Medulla oblongata (tissue), 1 donor: Measurements from ENCODE around the gene GSC2.
"Not testable (repeated sequence)": the region's sequence is repeated elsewhere in the genome, so short reads cannot be mapped to it uniquely, and the experiment has no call there.

Experiments used
- DNase-seq: peaks from one replicate; pipeline ENCODE4 v3.0.0-alpha.2; 2015; ENCODE audit errors: extremely low spot score

GSC2 gene

DNA sequence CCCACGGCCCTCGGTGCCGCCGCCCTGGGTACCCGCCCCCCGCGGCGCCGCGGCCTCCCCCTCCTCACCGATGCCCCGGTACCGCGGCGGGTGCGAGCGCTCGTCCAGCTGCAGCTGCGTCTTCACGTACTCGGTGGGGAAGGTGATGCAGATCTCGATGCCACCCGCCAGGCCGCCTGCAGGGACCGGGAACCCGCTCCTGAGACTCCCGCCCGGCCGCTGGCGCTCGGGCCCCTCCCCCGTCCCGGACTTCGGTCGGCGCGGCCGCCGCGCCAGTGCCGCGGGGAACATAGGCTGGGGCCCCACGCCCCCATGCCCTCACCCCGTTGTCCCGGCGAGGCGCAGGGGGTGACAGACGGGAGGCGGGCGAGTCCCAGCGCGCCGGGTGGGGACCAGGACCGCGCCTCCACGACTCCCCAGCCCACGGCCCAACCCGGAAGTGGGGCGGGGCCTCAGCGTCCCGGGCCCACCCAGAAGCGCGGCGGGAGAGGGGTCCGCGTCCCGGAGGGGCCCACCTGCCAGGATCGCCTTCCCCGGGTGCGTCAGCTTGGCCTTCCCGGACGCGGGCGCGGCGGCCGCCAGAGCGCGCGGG lies 28.1 kb upstream of the GSC2 start:
- DNase-seq = peak; percentile 41

DNA sequence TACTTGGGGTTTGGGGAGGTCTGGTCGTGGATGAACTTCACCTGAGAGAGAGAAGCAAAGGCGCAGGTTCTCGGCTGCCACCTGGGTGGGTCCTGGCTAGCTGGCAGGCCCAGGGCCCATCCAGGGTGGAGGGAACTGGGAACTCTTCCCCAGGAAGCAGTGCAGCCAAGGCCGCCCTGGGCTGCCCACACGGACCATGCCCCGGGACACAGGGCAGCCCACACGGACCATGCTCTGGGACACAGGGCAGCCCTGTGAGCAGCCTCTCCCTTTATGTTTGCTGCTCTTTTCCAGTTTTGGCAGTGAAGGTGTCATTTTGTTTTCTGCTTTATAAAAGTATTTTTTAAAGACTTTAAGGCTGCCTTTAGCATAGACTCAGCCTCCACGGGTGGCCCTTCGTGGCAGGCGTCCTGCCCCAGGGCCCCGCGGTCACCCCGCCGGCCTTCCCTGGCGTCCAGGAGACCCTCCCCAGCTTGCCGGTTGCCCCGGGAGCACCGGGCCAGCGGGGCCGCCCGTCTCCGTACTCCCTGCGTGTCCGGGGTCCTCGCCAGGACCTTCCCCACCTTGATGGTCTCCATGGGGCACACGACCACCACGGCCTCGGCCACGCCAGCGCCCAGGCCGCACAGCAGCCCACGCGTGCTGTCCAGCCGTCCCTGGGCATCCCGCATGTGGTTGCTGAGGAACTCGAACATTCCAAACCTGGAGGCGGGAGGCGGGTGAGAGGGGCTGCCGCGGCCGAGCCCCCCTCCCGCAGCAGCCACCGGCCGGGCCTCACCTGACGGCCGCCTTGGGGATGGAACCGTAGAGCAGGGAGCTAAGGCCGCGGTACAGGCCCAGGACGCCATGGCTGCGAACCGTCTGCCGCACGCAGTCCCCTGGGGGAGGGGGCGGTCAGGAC lies 27.3 kb upstream of the GSC2 start:
- no peak for DNase-seq

DNA sequence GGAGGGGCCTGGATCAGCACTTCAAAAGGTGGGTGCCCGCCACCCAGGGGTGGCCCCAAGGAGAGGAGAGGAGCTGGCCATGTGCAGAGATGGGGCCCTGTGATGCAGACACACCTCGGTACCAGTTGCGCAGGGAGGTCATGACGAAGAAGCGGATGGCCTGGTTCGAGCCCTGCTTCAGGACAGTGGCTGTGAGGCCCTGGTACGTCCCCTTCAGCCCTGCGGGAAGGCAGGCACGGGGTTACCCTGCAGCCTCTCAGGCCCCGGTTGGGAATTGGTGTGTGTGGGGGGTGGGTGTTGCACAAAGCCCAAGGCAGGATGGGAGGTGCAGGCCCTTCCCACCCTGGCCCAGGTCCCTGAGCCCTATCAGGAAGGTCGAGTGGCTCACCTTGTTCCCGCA lies 26.6 kb upstream of the GSC2 start:
- DNase-seq = no peak

DNA sequence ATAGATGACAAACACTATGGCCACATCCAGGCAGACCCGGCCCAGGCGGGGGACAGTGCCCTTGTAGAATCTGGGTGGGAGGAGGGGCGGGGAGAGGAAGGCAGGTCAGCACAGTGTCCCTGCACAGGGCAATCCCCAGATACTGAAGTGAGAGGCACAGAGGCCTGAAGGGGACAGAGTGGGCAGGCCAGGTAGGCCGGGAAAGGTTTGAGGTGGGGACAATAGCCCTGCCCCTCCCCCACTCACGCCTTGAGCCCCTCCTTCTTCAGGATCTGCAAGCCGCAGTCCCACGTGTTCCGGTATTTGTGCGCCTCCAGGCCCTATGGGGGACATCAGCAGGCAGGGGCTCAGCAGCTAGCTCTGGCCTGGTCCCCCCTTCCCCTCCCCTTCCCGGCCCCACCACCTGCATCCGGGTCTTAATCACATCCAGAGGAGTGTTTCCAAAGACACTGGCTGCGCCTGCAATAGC lies 26.1 kb upstream of the GSC2 start:
- no peak for DNase-seq

DNA sequence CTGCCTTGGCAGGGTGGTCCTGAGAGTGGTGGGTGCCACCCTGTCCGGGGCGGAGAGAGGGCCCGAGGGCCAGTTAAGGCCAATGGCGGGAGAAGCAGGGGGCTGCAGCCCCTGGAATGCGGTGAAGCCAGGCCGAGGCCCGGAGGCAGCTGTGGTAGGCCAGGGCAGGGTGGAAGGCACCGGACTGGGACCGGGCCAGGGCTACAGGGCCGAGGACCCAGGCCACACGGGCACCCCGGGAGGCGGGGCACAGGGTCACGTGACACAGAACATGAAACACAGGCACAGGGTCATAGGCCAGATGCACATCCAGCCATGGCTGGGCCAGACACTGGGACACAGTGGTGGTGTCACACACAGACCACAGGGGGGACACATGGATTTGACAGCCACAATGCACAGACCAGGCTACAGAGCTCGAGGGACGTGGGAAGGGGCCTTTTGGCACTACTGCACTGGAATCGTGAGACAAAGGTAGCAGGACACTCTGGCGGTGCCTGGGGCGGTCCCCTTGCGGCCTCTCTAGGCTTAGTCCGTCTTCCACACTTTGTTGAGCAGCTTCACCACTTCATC lies 25.6 kb upstream of the GSC2 start:
- no peak for DNase-seq

DNA sequence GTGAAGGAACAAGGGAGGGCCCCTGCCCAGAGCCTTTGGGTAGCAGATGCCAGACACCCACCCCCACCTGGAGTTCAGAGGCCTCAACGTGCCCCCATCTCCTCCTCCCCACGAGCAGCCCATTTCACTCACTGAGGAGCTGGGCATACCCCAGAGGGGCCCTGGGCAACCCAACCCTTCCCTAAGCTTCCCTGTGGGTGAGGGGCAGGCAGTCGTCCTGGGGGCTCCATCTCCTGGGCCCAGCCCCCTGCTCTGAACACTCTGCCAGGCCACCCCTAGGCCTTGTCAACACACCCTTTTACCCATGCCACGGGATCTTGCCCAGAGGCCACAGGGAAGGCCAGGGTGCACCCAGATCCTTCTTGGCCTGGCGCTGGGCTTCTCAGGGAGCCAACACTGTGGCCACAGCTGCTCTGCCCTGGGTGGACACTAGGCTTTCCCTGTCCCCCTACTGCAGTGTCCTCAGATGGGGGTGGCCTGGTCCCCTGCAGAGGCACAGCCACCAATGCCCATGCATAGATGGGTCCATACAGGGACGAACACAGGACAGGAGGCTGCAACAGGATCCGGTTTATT lies 25.0 kb upstream of the GSC2 start:
- DNase-seq = no peak

DNA sequence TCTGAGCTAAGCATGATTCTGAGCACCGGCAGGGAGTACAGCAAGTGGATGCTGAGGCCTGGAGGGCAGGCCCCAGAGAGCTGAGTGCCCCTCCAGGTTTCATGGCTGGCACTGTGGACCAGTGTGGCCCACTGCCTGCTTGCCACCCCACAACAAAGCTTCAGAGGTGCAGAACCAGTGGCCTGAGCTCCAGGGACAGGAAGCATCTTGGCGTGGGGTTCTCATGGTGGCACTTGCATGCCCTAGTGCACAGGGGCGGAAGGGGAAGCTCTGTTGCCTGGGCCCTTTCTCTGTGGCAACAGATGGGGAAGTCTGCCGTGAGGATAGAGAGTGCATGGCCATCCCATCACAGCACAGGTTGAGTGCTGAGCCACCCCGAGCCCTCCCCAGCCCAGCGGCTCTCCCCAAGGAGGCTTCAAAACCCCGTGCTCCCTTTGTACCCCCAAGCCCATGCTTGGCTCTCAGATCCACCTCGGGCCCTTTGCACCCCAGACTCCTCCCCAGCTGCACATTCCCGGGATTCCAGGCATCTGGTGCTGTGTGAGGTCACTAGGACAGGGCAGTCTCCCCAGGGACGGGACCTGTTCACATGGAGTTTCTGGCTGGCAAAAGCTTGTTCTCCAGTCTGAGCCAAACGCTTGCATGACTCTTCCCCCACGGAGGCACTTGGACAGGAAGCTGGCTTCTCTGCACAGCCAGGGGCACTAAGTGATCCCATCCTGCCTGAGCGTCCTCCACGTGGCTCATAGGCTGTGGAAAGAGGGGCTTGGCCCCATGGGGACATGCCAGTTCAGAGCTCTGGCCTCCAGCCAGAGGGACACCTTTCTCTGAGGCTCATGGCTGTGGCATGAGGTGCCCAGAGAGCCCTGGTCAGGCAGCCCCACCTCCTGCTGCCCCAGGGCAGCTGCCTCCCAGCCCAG lies 24.3 kb upstream of the GSC2 start:
- DNase-seq = peak; percentile 24

DNA sequence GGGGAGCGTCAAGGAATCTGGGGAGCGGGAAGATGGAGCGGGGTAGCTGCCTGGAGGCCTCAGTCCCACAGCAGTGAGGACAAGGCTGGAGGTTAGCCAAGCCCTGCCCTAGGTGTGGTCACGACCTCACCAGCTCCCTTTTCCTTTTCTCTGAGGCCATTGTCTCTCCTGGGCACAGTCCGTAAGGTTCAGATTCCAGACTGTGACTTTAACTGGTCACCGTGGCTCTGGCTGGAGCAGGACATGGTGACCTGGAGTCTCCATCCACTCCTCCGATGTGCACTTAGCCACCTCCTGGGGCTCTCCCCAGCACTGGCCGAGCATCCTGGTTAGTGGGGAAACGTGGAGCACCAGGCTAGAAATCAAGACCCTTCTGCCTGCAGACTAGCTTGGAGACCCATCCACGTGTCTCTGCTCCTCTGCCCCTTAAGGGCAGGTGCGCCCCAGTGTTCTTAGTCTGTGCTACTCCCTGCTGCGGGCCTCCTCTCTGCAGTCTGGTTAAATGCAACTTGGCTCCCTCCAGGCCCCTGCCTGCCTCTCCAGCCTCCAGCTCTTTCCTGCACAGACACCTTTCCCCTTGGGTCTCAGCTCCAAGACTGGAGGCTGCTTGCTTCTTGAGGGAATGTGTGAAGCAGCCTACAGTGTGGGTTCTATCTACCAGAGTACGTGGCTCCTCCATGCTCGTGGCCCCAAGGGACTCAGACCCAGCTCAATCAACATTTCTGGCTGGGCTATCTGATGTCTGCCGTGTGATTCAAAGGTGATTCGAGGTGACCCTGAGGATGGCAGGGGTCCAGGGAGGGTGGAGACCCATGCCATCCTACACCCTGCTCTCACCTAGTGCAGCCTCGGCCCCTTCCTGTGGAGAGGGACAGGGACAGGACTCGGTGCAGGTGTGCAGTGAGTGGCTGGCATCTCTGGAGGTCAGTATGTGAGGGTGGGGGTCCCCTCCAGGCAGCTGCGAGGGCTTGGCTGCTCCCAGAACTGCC lies 23.2 kb upstream of the GSC2 start:
- DNase-seq = no peak

DNA sequence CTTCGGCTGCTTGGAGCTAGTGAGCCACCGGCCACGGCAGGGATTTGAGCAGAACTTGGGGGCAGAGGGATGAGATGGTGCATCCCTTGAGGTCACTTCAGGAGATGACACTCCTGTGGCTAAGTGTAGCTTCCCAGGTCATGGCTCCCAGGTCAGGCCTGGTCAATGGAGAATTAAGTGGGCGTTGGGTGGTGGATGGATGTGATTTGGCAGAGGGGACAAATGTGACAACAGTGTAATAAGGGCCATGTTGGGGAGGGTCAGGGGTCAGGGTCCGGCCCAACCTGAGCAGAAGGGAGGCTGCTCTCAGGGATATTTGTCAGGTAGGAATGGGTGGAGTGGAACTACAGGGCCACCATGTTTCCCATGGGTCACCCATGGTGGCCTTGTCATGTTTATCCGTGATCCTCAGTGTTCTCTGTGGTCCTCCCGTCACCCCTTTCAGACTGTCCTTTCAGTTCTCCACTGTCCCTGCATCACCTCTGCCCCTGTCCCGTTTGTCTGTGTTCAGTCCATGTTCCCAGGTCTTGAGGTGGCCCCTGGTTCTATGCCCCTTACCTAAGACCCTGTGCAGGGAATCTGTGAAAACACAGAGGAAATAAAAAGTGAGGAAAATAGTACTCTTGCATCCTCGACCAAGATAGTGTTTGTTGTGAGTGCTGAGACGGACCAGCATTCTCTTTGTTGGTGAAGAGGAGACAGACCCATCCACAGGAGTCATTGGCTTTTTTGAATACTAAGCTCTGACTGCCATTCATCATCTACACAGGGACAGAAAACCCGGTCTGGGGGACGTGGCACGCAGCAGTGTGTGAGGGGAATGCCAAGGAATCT lies 22.3 kb upstream of the GSC2 start:
- DNase-seq = no peak

DNA sequence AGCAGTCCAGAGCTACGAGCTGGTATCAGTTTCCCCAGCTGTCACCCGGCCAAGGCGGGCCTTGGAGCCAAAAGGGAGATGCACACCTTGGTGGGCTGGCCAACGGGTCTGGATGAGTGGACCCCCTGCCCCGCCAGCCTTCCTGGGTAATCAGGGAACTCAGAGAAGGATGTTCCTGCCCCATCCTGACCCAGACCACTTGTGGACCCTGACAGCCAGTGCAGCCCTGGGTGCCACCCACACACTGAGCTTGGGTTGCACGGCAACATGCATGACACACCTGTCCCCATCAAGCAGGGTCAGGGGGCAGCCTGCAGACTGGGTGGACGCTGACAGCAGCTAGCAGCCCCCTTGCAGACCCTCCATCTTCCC lies 19.8 kb upstream of the GSC2 start:
- no peak for DNase-seq

DNA sequence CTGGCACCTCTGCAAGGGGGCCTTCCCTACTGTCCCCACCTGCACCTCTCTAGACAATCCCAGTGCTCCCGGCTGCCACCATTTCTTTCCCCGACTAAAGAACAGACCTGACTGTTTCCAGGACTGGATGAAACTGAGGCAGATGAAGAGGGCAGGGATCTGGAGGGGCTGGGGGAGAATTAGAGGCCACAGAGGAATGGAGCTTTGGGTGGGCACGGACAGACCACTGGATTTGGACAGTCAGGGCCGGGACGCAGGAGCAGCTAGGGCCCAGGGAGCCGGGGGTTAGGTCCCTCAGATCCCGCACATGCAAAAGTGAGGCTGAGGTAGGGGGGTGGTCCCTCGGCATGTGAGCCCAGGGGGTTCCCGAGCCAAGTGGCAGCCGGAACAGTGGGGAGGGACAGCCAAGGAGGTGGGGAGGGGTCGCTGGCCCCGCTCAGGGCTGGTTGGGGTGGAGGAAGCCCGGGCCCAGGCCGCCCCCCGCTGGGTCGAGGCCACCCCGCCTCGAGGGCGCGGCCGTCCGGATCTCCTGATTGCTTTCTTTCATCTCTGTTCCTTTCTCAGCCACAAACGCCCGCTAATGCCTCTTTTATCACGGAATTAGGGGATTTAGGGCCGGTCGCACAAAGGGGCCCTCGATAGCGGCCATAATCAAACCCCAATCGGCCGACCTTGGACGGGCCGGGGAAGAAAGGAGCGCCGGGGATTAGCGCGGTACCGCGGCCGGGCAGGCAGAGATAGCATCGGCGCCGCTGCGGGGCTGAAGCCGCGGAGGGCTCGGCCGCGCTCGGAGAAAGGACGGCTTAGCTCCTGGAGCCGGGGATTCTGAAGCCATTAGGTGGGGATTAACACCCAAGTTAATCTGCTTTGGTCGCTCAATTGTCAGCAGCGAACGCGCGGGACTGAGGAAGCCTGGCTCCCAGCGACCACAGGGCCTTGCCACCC lies 19.2 kb upstream of the GSC2 start:
- DNase-seq = no peak

DNA sequence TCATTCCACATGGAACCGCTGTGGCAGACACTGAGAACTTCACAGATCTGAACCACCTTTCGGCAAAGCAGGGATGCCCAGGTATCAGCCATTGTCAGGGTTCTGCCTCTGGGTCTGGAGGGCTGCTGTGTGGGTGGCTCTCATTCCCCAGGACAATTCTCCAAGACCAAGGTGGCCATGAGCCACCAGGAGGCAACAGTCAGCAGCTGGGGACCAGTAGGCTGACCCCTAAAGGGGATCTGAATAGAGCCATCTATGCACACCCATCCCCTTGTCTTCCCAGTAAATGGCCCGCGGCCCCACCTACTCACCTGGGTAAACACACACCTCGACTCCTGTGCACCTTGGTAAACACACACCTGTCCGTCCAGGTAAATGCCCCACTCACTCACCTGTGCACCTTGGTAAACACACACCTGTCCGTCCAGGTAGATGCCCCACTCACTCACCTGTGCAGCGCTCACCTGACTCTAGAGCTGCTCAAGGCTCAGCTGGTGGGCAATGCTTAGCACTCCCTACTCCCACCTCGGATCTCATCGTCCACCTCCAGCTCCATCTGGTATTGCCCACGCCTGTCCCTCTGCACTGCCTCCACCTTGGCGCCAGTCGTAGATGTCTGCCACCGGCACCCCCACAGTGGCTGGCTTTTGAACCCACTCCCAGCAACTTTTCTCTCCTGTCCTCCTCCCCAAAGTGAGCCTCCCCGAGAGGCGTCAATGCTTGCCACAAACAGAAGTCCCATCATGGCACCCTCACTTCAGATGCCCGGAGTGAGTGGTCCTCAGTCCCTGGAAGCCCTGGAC lies 18.2 kb upstream of the GSC2 start:
- DNase-seq = no peak

DNA sequence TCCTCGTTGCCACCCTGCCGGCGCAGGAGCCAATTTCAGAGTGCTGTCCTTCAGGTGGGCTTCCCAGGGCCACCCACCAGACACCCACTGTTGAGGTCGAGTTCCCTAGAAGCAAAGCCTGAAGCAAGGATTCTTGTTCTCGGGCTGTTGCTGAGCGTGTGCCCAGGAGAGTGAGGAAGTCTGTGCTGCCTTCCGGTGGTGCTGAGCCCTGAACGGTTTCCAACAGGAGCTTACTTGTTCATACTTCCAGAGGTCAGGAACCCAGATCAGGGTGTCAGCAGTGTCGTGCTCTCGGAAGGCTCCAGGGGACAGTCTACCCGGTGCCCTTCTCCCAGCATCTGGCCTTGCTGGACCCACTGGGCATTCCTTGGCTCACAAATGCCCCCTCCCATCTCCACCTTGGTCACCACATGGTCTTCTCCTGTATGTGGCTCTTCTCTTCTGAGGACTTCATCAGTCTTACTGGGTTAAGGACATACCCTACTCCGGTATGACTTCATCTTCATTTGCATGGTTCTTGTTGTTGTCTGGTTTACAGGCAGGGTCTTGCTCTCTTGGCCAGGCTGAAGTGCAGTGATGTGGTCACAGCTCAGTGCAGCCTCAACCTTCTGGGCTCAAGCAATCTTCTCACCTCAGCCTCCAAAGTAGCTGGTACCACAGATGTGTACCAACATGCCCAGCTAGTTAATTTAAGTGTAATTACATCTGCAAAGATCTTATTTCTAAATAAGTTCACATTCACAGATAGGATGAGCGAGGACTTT lies 17.2 kb upstream of the GSC2 start:
- DNase-seq = no peak

DNA sequence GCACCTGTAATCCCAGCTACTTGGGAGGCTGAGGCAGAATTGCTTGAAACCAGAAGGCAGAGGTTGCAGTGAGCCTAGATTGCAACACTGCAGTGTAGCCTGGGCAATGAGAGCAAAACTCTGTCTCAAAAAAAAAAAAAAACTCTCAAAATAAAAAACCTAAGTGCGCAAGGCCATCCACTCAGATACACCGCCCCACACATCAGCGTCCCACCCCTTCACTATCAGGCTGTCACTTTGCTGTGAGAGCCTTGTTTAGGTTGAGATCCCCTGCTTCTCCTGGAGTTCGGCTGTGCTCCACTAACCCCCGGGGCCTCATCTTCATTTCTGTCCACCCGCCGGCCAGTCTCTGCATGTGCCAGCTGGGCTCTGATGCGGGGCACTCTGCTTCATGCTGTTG lies 16.3 kb upstream of the GSC2 start:
- DNase-seq = no peak

DNA sequence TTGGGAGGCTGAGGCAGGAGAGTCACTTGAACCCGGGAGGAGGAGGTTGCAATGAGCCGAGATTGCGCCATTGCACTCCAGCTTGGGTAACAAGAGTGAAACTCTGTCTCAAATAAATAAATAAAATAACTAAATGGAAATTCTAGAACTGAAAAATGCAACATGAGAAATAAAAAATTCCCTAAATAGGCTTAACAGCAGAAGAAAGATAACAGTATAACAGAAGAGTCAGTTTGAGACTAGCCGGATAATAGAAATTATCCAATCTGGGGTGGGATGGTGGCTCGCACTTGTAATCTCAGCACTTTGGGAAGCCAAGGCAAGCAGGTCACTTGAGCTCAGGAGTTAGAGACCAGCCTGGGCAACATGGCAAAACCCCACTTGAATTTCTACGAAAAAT lies 14.3 kb upstream of the GSC2 start:
- DNase-seq = no peak

DNA sequence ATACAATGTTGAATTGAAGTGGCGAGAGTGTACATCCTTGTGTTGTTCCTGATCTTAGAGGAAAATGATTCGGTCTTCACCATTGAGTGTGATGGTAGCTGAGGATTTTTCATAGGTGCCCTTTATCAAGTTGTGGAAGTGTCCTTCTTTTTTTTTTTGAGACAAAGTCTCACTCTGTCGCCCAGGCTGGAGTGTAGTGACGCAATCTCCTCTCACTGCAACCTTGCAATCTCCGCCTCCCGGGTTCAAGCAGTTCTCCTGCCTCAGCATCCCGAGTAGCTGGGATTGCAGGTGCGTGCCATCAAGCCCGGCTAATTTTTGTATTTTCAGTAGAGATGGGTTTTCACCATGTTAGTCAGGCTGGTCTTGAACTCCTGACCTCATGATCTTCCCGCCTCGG lies 8.6 kb upstream of the GSC2 start:
- not testable (repeated sequence) for DNase-seq

DNA sequence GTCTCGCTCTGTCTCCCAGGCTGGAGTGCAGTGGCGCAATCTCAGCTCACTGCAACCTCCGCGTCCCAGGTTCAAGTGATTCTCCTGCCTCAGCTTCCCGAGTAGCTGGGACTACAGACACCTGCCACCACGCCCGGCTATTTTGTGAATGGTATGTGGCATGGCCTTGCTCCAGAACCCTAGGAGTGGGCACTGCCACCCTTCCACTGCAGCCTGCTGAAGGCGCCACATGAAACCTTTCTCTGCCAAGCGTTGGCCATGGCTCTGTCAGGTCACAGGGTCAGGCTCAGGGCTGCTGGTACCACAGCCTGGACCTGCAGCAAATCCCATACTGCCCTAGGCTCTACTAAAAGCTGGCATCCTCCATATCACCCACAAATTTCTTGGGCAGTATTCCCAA lies 6.0 kb upstream of the GSC2 start:
- DNase-seq = not testable (repeated sequence)
